ENCODE measurements around the gene ACOT11. TPM values are rescaled to one million over a fixed set of nuclear protein-coding genes. Genes with fewer than 3 reads are reported as not detected.

The ACOT11 gene
- total and polyA plus RNA-seq, 3 donors from 2014 or later: 4.9 to 33.8 (median 19.1) TPM

DNA sequence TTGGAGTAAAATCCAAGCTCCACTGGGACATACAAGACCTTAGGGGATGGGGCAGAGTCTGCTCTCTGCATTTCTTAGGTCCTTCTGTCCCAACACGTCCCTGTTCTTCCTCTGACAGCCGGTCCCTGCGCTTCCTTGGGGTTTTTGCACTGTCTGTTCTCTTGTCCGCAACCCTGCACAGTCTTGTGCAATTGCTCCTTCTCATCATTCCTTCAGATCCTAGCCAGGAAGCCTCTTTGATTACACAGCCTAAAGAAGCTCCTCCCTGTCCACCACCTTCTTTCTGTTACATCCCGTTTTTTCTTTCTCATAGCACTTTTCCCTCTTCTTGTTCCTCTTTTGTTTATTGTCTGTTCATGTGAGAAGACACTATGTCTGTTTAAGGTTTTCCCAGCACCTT lies 19.9 kb downstream of the ACOT11 start:
- Histone ChIP-seq H3K4me1 (peaks cover 22% of the 10 kb centered on the region), H3K36me3 (ENCODE audit: low read depth, missing control alignments) (no peaks in the 10 kb centered on the region), H3K4me3 (no peak overlapping the region), H3K9me3 (no peaks in the 10 kb centered on the region), H3K27ac (peak overlapping the region in 1 of 2 donors; percentile 23), H3K27me3 (no peaks in the 10 kb centered on the region)
- no peak for DNase-seq
- WGBS, 2 donors: 21 to 40% methylated on average over 5 of the region's 5 CpGs
- TF ChIP-seq, protein P1, sequence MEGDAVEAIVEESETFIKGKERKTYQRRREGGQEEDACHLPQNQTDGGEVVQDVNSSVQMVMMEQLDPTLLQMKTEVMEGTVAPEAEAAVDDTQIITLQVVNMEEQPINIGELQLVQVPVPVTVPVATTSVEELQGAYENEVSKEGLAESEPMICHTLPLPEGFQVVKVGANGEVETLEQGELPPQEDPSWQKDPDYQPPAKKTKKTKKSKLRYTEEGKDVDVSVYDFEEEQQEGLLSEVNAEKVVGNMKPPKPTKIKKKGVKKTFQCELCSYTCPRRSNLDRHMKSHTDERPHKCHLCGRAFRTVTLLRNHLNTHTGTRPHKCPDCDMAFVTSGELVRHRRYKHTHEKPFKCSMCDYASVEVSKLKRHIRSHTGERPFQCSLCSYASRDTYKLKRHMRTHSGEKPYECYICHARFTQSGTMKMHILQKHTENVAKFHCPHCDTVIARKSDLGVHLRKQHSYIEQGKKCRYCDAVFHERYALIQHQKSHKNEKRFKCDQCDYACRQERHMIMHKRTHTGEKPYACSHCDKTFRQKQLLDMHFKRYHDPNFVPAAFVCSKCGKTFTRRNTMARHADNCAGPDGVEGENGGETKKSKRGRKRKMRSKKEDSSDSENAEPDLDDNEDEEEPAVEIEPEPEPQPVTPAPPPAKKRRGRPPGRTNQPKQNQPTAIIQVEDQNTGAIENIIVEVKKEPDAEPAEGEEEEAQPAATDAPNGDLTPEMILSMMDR (IDR thresholded peaks at IDR 0.05): no peak
- TF ChIP-seq POLR2A (IDR thresholded peaks at IDR 0.05): no peak
- intact Hi-C loops (cut with DNase I; ENCODE audit: low total_unique reads): no loop called here

DNA sequence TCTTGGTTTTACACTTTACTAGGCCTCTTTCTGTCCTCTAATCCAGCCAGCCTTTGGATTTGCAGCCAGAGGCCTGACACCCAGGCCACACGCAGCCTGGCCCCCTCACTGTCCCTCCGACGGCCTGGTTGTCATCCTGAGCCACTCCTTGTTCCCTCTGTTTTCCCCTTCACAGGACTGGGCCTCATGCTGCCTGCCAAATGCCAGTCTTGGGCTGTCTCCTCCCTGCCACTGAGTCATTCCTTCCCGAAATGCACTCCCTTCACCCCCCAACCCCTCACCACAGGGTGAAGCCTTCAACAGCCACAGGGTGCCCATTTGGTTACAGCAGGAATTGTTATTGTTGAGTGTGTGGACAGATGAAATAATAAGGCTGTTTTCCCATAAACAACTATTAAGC lies 21.3 kb downstream of the ACOT11 start:
- Histone ChIP-seq H3K27ac (no peak overlapping the region), H3K4me3 (no peak overlapping the region), H3K36me3 (ENCODE audit: low read depth, missing control alignments) (no peaks in the 10 kb centered on the region), H3K9me3 (no peaks in the 10 kb centered on the region), H3K4me1 (peaks cover 22% of the 10 kb centered on the region), H3K27me3 (no peaks in the 10 kb centered on the region)
- no peak for DNase-seq
- WGBS, 2 donors: 74 to 84% methylated on average over 4 of the region's 4 CpGs
- intact Hi-C loops (cut with DNase I; ENCODE audit: low total_unique reads): no loop called here
- TF ChIP-seq, protein P1 (IDR thresholded peaks at IDR 0.05): no peak
- TF ChIP-seq POLR2A (IDR thresholded peaks at IDR 0.05): no peak

DNA sequence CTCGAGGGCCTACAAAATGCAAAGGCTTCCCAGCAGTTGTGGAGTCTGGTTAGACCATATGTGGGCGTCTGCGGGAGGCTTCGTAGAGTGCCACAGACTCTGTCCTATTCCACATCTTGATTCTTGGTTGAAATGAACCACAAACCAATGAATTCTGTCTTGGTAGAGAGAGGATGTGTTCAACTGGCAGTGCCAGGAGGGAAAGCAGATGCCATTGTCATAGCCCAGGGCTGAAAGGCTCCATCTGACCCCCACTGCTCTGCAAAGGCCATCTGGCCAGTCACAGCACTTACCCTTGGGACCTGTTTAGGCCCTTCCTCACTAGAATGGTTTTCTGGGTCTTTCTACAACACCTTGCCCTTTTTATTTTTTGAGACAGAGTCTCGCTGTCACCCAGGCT lies 22.1 kb downstream of the ACOT11 start:
- Histone ChIP-seq H3K27me3 (no peaks in the 10 kb centered on the region), H3K4me1 (peaks cover 22% of the 10 kb centered on the region), H3K9me3 (no peaks in the 10 kb centered on the region), H3K36me3 (ENCODE audit: low read depth, missing control alignments) (no peaks in the 10 kb centered on the region), H3K4me3 (no peak overlapping the region), H3K27ac (no peak overlapping the region)
- 92 to 99% methylated on average over 5 of the region's 5 CpGs for WGBS, 2 donors
- no peak for DNase-seq
- no peak for TF ChIP-seq POLR2A (IDR thresholded peaks at IDR 0.05)
- TF ChIP-seq, protein P1 (IDR thresholded peaks at IDR 0.05): no peak
- intact Hi-C loops (cut with DNase I; ENCODE audit: low total_unique reads): no loop called here

DNA sequence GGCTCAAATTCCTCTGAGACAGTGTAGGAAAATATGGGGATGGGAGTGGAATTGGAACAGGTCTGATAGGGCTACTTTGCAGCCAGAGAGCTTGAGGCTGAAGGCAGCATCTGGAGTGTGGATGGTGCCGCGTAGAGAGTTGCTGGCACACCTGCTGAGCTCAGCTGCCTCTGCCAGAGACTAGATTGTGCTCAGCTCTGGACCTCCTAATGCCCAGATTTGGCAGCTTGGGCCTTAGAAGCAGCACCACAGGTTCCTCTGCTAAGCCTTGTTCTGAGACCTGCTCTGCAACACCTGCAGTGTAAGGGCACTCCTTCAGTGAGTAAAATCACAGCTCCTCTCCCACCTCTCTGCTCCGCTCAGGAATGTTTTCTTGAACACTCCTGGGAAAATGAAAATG lies 23.3 kb downstream of the ACOT11 start:
- no peak for DNase-seq
- no peaks in the 10 kb centered on the region for H3K9me3 ChIP-seq
- no peak overlapping the region for H3K27ac ChIP-seq
- H3K27me3 ChIP-seq: no peaks in the 10 kb centered on the region
- H3K36me3 ChIP-seq (ENCODE audit: low read depth, missing control alignments): no peaks in the 10 kb centered on the region
- H3K4me1 ChIP-seq: peaks cover 17% of the 10 kb centered on the region
- no peak overlapping the region for H3K4me3 ChIP-seq
- TF ChIP-seq, protein P1 (IDR thresholded peaks at IDR 0.05): no peak
- no peak for TF ChIP-seq POLR2A (IDR thresholded peaks at IDR 0.05)
- intact Hi-C loops (cut with DNase I; ENCODE audit: low total_unique reads): no loop called here
- WGBS, 2 donors: 70 to 87% methylated on average over 3 of the region's 3 CpGs

DNA sequence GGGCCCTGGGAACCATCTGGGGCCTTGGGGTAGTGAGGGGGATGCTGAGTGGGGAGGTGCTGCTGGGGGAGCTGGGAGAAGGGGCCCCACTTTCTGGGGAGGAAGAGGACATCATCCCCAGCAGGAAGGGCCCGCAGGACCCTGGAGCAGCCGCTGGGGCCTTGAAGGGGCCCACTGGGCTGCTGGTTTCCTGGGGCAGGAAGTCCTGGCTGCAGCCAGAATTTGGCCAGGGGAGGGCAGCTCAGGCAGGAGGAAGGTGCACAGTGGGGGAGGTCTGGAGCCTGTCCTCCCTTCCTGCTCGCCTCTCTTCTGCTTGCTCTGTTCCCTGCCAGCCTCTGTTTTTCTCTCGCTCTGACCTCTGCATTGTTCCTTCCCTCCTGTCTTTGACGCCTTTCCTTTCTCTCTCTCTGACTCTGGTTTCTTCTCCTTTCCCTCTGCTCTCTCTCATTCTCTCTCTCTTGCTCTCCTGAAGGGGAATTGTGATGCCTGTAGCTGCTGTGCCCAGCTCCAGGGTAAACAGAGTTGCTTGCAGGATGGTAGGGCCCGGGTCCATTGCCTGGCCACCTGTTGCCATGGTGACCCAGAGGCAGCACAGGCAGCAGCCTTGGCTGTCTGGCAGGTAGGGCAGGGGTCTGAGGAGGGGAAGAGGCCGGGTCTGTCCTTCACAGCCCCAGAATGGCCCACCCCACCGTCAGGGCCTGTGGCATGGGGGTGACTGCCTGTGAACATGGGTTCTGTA lies 23.9 kb downstream of the ACOT11 start:
- Histone ChIP-seq H3K4me3 (no peak overlapping the region), H3K27me3 (no peaks in the 10 kb centered on the region), H3K36me3 (ENCODE audit: low read depth, missing control alignments) (no peaks in the 10 kb centered on the region), H3K4me1 (peaks cover 17% of the 10 kb centered on the region), H3K9me3 (no peaks in the 10 kb centered on the region), H3K27ac (no peak overlapping the region)
- TF ChIP-seq, protein P1 (IDR thresholded peaks at IDR 0.05): no peak
- no peak for TF ChIP-seq POLR2A (IDR thresholded peaks at IDR 0.05)
- intact Hi-C loops (cut with DNase I; ENCODE audit: low total_unique reads): no loop called here
- DNase-seq: no peak
- 43 to 54% methylated on average over 7 to 8 of the region's 8 CpGs for WGBS, 2 donors
